Measurements from ENCODE around the gene IL10RA. TPM values are rescaled to one million over a fixed set of nuclear protein-coding genes. Genes with fewer than 3 reads are reported as not detected.

Gene IL10RA
- total RNA-seq, 2 donors from 2014 or later, result 7.3 to 10.2 TPM

DNA sequence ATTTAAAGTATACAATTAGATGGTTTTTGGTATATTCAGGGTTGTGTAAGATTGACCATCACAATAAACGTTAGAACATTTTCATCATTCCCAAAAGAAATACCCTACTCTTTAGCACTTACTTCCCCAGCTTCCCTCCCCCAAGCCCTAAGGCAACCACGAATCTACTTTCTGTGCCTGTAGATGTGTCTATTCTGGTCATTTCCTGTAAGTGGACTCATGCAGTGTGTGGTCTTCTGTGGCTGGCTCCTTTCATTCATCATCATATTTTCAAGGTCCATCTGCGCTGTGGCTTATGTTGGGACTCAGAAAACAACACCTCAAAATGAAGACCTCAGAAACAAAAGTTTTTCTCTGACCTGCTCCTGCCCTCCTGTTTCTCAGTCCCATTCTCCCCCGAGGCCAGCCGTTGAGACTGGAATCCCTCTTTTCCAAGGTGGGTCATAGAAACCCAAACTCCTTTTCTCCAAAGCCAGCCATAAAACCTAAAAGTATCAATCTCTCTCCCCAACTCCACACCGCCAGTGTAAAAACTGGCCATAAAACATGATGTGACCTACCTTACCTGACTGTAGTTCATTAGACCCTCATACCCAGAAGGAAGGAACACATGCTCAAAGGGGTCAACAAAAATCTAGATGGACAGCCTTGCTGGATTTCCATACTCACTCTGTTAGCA, 44.1 kb upstream of the IL10RA start:
- ATAC-seq, result no peak
- Histone ChIP-seq H3K27me3 (no peaks in the 10 kb centered on the region), H3K9me3 (no peaks in the 10 kb centered on the region), H3K4me1 (no peaks in the 10 kb centered on the region), H3K36me3 (replicated peaks in 1 of 2; ENCODE audit: insufficient read depth in 1 of 2, low read depth in 2 of 2) (no peaks in the 10 kb centered on the region), H3K4me3 (no peak overlapping the region), H3K27ac (no peak overlapping the region)
- WGBS, 2 donors, result 76 to 79% methylated on average over 6 of the region's 6 CpGs
- no peak for TF ChIP-seq POLR2A (IDR thresholded peaks at IDR 0.05)
- TF ChIP-seq, protein P1, sequence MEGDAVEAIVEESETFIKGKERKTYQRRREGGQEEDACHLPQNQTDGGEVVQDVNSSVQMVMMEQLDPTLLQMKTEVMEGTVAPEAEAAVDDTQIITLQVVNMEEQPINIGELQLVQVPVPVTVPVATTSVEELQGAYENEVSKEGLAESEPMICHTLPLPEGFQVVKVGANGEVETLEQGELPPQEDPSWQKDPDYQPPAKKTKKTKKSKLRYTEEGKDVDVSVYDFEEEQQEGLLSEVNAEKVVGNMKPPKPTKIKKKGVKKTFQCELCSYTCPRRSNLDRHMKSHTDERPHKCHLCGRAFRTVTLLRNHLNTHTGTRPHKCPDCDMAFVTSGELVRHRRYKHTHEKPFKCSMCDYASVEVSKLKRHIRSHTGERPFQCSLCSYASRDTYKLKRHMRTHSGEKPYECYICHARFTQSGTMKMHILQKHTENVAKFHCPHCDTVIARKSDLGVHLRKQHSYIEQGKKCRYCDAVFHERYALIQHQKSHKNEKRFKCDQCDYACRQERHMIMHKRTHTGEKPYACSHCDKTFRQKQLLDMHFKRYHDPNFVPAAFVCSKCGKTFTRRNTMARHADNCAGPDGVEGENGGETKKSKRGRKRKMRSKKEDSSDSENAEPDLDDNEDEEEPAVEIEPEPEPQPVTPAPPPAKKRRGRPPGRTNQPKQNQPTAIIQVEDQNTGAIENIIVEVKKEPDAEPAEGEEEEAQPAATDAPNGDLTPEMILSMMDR (IDR thresholded peaks at IDR 0.05), result no peak
- intact Hi-C loops (cut with DNase I), result loop anchor here (10.0 kb wide), 1 partner anchor 113 kb away; no protein-coding TSS in a partner anchor
- DNase-seq, result no peak

DNA sequence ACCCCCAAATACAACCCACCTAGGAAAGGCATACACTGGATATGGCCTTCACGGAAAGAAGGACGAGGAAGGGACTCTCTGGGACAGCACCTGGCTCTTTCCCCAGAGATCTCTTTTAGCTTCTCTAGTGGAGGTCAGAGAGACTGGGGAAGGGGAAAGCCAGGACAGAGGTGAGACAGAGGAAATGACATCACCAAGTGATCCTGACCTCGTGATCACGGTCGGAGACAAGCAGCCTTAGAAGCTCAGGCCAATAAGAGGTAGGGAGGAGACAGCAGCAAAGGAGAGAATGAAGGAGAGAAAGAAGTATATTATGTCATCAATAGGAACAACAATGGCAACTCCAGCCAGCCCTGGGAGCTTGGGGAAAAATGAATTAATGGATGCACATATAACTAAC, 41.6 kb upstream of the IL10RA start:
- WGBS, 2 donors, result 65 to 77% methylated on average over 5 of the region's 5 CpGs

GRCh38 chr11:117945047-117945810, 41.0 kb upstream of the IL10RA start:
- Histone ChIP-seq H3K4me3 (no peak overlapping the region), H3K27ac (no peak overlapping the region), H3K36me3 (replicated peaks in 1 of 2; ENCODE audit: insufficient read depth in 1 of 2, low read depth in 2 of 2) (no peaks in the 10 kb centered on the region), H3K9me3 (no peaks in the 10 kb centered on the region), H3K27me3 (no peaks in the 10 kb centered on the region), H3K4me1 (no peaks in the 10 kb centered on the region)
- TF ChIP-seq, protein P1 (IDR thresholded peaks at IDR 0.05), result no peak
- no peak for TF ChIP-seq POLR2A (IDR thresholded peaks at IDR 0.05)
- 42 to 45% methylated on average over 7 of the region's 7 CpGs for WGBS, 2 donors
- intact Hi-C loops (cut with DNase I), result loop anchor here (5.0 to 10.0 kb wide), 3 partner anchors 103 to 123 kb away; partner anchors contain the start of gene FXYD2
- ATAC-seq (no peak), DNase-seq (no peak)

More for the DNA sequence above, 41.6 kb upstream of the IL10RA start:
- H3K27ac ChIP-seq, result no peak overlapping the region
- no peak for DNase-seq
- ATAC-seq, result no peak
- H3K27me3 ChIP-seq, result no peaks in the 10 kb centered on the region
- intact Hi-C loops (cut with DNase I), result loop anchor here (10.0 kb wide), 1 partner anchor 110 kb away; no protein-coding TSS in a partner anchor
- H3K4me3 ChIP-seq, result no peak overlapping the region
- no peaks in the 10 kb centered on the region for H3K36me3 ChIP-seq (replicated peaks in 1 of 2; ENCODE audit: insufficient read depth in 1 of 2, low read depth in 2 of 2)
- H3K9me3 ChIP-seq, result no peaks in the 10 kb centered on the region
- TF ChIP-seq POLR2A (IDR thresholded peaks at IDR 0.05), result no peak
- no peaks in the 10 kb centered on the region for H3K4me1 ChIP-seq

GRCh38 chr11:117946156-117946841, 39.9 kb upstream of the IL10RA start:
- no peak for ATAC-seq
- H3K4me3 ChIP-seq, result no peak overlapping the region

More at GRCh38 chr11:117946156-117946841, 39.9 kb upstream of the IL10RA start:
- intact Hi-C loops (cut with DNase I), result loop anchor here (5.0 to 10.0 kb wide), 3 partner anchors 104 to 124 kb away; partner anchors contain the start of gene FXYD2
- WGBS, 2 donors, result 43 to 53% methylated on average over 5 of the region's 5 CpGs
- H3K4me1 ChIP-seq, result no peaks in the 10 kb centered on the region
- no peaks in the 10 kb centered on the region for H3K36me3 ChIP-seq (replicated peaks in 1 of 2; ENCODE audit: insufficient read depth in 1 of 2, low read depth in 2 of 2)
- H3K27ac ChIP-seq, result no peak overlapping the region
- TF ChIP-seq, protein P1 (IDR thresholded peaks at IDR 0.05), result no peak
- TF ChIP-seq POLR2A (IDR thresholded peaks at IDR 0.05), result no peak
- DNase-seq, result no peak
- no peaks in the 10 kb centered on the region for H3K27me3 ChIP-seq
- no peaks in the 10 kb centered on the region for H3K9me3 ChIP-seq

Measured in body of pancreas (tissue), 4 donors.